Keratinocyte (primary cell): Measurements from ENCODE around the gene CC2D1A.

ENCODE experiments used
- CTCF ChIP-seq, 3 experiments: IDR thresholded peaks in 1 of 3; conservative IDR thresholded peaks in 1 of 3; optimal IDR thresholded peaks in 1 of 3; 2 replicates in 2 of 3; 3 replicates in 1 of 3; pipeline versions ENCODE3 to v1.5.1; 2011; ENCODE audit warnings: low read length in 3 of 3, mild to moderate bottlenecking in 3 of 3, moderate library complexity in 2 of 3, control low read depth in 1 of 3, inconsistent platforms in 1 of 3; ENCODE audit not compliant: insufficient read depth in 2 of 3; ENCODE audit errors: extremely low read depth in 1 of 3
- EZH2 ChIP-seq: IDR thresholded peaks from one replicate; pipeline ENCODE4 v1.6.1; 2012; ENCODE audit warnings: inconsistent platforms, mild to moderate bottlenecking, low read length, moderate library complexity

- TF ChIP-seq CTCF (optimal IDR thresholded peaks at IDR 0.05 in 1 of 3, IDR thresholded peaks at IDR 0.05 in 1 of 3, conservative IDR thresholded peaks at IDR 0.05 in 1 of 3; ENCODE audit: extremely low read depth in 1 of 3, insufficient read depth in 2 of 3, low read length in 3 of 3) (peak in 2 of 3 experiments; percentile 1 to 44), EZH2 (no peak)
These were observed 17.7 kb upstream of the CC2D1A start for GRCh38 chr19:13888281-13888680.
